BJ (cell line): Measurements from ENCODE around the gene IL23A. TPM values are rescaled to one million over a fixed set of nuclear protein-coding genes. Genes with fewer than 3 reads are reported as not detected.
A peak's percentile ranks its signal among the peaks of the same experiment; 100 is the strongest.

Experiments
- CTCF ChIA-PET: fragments of 350-600 bp; formaldehyde crosslinking; extraction: SDS; loops from one replicate; lab custom pipeline; 2021; ENCODE audit warnings: antibody characterized with exemption, inconsistent platforms; lab: Yijun Ruan, JAX
- POLR2A ChIA-PET: fragments of 300-600 bp; sonication (Branson Sonifier 250); formaldehyde crosslinking; extraction: SDS; loops from one replicate; lab custom pipeline; 2021; ENCODE audit warnings: antibody characterized with exemption; lab: Charles Lee
- DNase-seq: peaks from one replicate; pipeline ENCODE4 v3.0.0-alpha.2; 2011; ENCODE audit warnings: low read depth
- H3K27me3 ChIP-seq: 2 replicates; pipeline ENCODE4 v1.6.0; 2011; ENCODE audit warnings: low read length; ENCODE audit not compliant: control insufficient read depth, insufficient read depth
- H3K36me3 ChIP-seq: 2 replicates; pipeline ENCODE4 v1.5.1; 2011; ENCODE audit warnings: low read length; ENCODE audit not compliant: control insufficient read depth, insufficient read depth
- H3K4me3 ChIP-seq: 2 replicates; pipeline ENCODE4 v1.5.1; 2011; ENCODE audit warnings: low read depth, mild to moderate bottlenecking, control low read depth, low read length
- polyA plus RNA-seq: library from polyadenylated mRNA; depleted of rRNA; stranded (reverse); fragments of >200 nt; gene quantifications from 2 replicates; pipeline ENCODE4 v1.2.3, GENCODE V29; 2011; rRNA removed
- small RNA-seq: library from RNA; depleted of rRNA; stranded (forward); fragments of <200 nt; gene quantifications from one replicate; pipeline ENCODE3, GENCODE V24; 2012; ENCODE audit warnings: low replicate concordance, low read depth; ENCODE audit not compliant: insufficient read length
- TF ChIP-seq, protein P1 (sequence below): IDR thresholded peaks from 2 replicates; pipeline ENCODE4 v1.5.1; 2011; ENCODE audit warnings: low read depth, mild to moderate bottlenecking, control low read depth, inconsistent platforms, low read length, moderate library complexity; ENCODE audit not compliant: insufficient read depth

IL23A gene
- polyA plus RNA-seq, 1 experiment, result 0.12 TPM

DNA sequence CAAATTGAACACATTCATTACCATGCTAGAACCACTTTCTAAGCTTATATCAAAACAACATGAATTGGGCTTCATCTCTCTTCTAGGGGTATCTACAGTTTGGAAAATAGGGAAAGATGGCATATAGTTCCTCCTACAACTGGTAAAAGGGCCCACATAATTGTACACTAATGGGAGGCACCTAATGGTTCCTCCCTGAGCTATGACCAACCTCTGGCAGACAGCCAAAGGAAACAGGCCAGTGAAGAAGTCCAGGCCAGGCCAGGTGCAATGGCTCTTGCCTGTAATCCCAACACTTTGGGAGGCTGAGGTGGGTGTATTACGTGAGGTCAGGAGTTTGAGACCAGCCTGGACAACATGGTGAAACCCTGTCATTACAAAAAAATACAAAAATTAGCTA, 47.2 kb downstream of the IL23A start:
- CTCF ChIA-PET, result interaction anchor here (1.4 kb wide), 1 partner anchor 8 kb away, joined by 5 read pairs; no protein-coding TSS in a partner anchor
- no peak for DNase-seq

DNA sequence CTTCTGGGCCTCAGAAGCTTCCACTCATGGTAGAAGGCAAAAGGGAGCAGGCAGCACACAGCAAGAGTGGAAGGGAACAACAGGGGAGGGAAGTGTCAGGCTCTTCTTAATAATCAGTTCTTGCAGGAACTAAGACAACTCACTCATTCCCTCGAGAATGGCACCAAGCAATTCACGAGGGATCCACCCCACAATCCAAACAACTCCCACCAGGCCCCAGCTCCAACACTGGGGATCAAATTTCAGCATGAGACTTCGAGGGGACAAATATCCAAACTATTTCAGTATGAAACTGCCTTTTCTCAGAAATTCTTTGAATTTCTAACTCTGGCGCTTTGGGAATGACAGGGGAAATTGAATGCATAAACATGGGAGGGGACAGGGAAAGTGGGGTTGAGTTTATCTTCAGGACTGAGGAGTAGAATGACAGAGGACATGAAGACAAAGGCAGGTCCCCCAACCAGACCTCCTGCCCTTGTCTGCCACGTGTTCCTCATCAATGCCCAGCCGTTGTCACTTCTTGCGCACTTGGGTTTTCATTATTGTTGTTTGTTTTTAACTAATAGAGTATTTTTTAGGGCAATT, 48.6 kb downstream of the IL23A start:
- POLR2A ChIA-PET, result no interaction called here
- H3K27me3 ChIP-seq, result peaks cover 3% of the 10 kb centered on the region; the same call in 1 of the 2 replicates
- H3K4me3 ChIP-seq, result no peak overlapping the region
- CTCF ChIA-PET, result interaction anchor here (1.4 kb wide), 1 partner anchor 9 kb away, joined by 5 read pairs; no protein-coding TSS in a partner anchor
- no peaks in the 10 kb centered on the region for H3K36me3 ChIP-seq
- TF ChIP-seq, protein P1, sequence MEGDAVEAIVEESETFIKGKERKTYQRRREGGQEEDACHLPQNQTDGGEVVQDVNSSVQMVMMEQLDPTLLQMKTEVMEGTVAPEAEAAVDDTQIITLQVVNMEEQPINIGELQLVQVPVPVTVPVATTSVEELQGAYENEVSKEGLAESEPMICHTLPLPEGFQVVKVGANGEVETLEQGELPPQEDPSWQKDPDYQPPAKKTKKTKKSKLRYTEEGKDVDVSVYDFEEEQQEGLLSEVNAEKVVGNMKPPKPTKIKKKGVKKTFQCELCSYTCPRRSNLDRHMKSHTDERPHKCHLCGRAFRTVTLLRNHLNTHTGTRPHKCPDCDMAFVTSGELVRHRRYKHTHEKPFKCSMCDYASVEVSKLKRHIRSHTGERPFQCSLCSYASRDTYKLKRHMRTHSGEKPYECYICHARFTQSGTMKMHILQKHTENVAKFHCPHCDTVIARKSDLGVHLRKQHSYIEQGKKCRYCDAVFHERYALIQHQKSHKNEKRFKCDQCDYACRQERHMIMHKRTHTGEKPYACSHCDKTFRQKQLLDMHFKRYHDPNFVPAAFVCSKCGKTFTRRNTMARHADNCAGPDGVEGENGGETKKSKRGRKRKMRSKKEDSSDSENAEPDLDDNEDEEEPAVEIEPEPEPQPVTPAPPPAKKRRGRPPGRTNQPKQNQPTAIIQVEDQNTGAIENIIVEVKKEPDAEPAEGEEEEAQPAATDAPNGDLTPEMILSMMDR, result no peak
- peak; percentile 21 for DNase-seq

More for the DNA sequence above, 47.2 kb downstream of the IL23A start:
- POLR2A ChIA-PET, result no interaction called here
- Histone ChIP-seq H3K27me3 (peaks cover 3% of the 10 kb centered on the region; the same call in 1 of the 2 replicates), H3K4me3 (no peak overlapping the region), H3K36me3 (no peaks in the 10 kb centered on the region)
- TF ChIP-seq, protein P1, result no peak

DNA sequence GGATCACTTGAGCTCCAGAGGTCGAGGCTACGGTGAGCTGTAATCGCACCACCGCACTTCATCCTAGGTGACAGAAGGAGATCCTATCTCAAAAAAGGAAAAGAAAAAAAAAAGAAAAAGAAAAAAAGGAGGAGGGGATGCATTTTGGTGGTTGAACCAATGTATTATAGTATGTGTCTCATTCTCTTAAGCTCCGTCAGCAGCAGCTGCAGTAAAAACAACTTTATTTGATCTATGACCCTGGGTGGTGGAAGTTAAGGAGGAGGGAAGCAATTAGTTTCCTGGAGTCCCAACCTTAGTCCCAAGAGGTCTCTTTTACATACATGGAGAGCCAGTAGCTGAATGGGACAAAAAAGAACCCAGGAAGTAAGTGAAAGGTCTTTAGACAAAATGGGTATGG, 50.7 kb downstream of the IL23A start:
- H3K36me3 ChIP-seq, result no peaks in the 10 kb centered on the region
- ChIA-PET CTCF (interaction anchor here (1.1 kb wide), 1 partner anchor 9 kb away, joined by 3 read pairs; no protein-coding TSS in a partner anchor), POLR2A (no interaction called here)
- H3K4me3 ChIP-seq, result no peak overlapping the region
- no peak for DNase-seq
- TF ChIP-seq, protein P1, result no peak
- H3K27me3 ChIP-seq, result no peaks in the 10 kb centered on the region

Small RNA genes within 50 kb of the gene (small RNA-seq; reads per million reads assigned to genes)
- not detected for gene RNU7-40P

Other genes with a start within 250 kb of the IL23A start
- gene PA2G4, start 234.3 kb upstream of the IL23A start, polyA plus RNA-seq, result 134 and 215 TPM in 2 replicates
- 5,645 and 7,867 TPM in 2 replicates for gene RPL41, start 222.3 kb upstream of the IL23A start, polyA plus RNA-seq
- gene ZC3H10, start 220.6 kb upstream of the IL23A start, polyA plus RNA-seq, result 1.4 and 1.6 TPM in 2 replicates
- gene ESYT1, start 210.6 kb upstream of the IL23A start, polyA plus RNA-seq, result 180 and 264 TPM in 2 replicates
- gene MYL6B, start 186.3 kb upstream of the IL23A start, polyA plus RNA-seq, result 74.1 and 75.4 TPM in 2 replicates
- gene MYL6, start 180.5 kb upstream of the IL23A start, polyA plus RNA-seq, result 5,667 and 6,879 TPM in 2 replicates
- 60.7 and 72.6 TPM in 2 replicates for gene SMARCC2, start 149.4 kb upstream of the IL23A start, polyA plus RNA-seq
- gene RNF41, start 117.0 kb upstream of the IL23A start, polyA plus RNA-seq, result 212 and 338 TPM in 2 replicates
- gene NABP2, start 114.5 kb upstream of the IL23A start, polyA plus RNA-seq, result 47.5 and 52.0 TPM in 2 replicates
- not detected in 2 replicates for gene SLC39A5, start 108.8 kb upstream of the IL23A start, polyA plus RNA-seq
- gene ANKRD52, start 80.5 kb upstream of the IL23A start, polyA plus RNA-seq, result 21.0 and 26.8 TPM in 2 replicates
- gene COQ10A, start 71.9 kb upstream of the IL23A start, polyA plus RNA-seq, result 13.7 and 14.1 TPM in 2 replicates
- 117 and 150 TPM in 2 replicates for gene CS, start 38.6 kb upstream of the IL23A start, polyA plus RNA-seq
- gene CNPY2, start 22.9 kb upstream of the IL23A start, polyA plus RNA-seq, result 179 and 239 TPM in 2 replicates
- 27.2 and 32.3 TPM in 2 replicates for gene PAN2, start 4.9 kb upstream of the IL23A start, polyA plus RNA-seq
- gene STAT2, start 21.2 kb downstream of the IL23A start, polyA plus RNA-seq, result 154 TPM in 2 replicates
- gene APOF, start 24.0 kb downstream of the IL23A start, polyA plus RNA-seq, result not detected in 2 replicates
- 2.3 and 2.9 TPM in 2 replicates for gene TIMELESS, start 110.5 kb downstream of the IL23A start, polyA plus RNA-seq
- gene MIP, start 115.8 kb downstream of the IL23A start, polyA plus RNA-seq, result 0.10 and 0.12 TPM in 2 replicates
- 2.4 and 2.6 TPM in 2 replicates for gene SPRYD4, start 129.7 kb downstream of the IL23A start, polyA plus RNA-seq
- gene GLS2, start 149.3 kb downstream of the IL23A start, polyA plus RNA-seq, result 0.13 and 0.18 TPM in 2 replicates
- gene RBMS2, start 182.9 kb downstream of the IL23A start, polyA plus RNA-seq, result 67.9 and 68.4 TPM in 2 replicates